ENCODE results near the gene CRYGS. TPM values are rescaled to one million over a fixed set of nuclear protein-coding genes. Genes with fewer than 3 reads are reported as not detected.

Gene CRYGS
- total and polyA plus RNA-seq, 4 donors = 2.5 to 24.8 (median 5.2) TPM

DNA sequence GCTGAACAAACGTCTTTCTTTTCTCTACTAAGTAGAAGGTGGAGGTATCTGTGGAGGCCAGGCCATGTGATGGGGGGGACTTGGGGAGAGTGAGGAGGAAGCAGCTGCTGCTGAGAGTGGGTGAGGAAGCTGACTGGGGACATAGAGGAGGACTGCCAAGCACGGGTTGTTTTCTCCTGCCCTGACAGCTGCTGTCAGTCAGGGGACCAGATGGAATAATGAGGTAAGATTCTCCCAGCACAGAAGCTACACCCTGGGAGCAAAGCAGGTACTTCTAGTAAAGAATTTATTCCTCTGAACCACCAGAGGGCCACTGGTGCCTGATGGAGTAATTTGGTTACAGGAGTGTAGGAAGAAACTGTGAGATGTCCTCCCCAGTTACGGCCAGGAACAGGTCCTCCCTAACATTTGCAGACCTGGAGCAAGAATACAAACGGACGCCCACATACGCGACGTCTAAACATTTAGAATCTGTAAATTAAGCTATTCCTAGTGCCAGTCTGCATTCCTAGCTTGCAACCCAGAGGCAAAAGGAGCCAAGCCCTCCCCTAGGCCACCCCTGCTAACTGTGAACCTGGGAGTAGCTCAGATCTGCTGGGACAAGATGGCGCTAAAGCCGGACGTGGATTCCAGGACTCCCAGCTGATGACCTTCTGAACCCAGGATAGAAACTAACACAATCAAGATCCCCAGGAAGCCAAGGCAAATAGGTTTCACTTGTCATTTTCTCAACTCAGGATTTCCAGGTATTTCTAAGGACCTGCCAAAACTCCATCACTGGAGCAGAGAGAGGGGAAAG lies 14.8 kb downstream of the CRYGS start:
- DNase-seq = no peak
- no peaks in the 10 kb centered on the region for H3K27me3 ChIP-seq (ENCODE audit: control insufficient read depth in 1 of 2, insufficient read depth in 2 of 2, low read length in 1 of 2)
- 84 to 87% methylated on average over 11 of the region's 11 CpGs for WGBS, 2 donors
- ATAC-seq (ENCODE audit: low FRiP score) = no peak
- no peaks in the 10 kb centered on the region for H3K4me1 ChIP-seq (ENCODE audit: control insufficient read depth in 1 of 2, insufficient read depth in 2 of 2, low read length in 2 of 2)
- H3K4me3 ChIP-seq (ENCODE audit: low read length in 2 of 2) = no peak overlapping the region
- H3K9me3 ChIP-seq (ENCODE audit: control insufficient read depth, low read length) = no peaks in the 10 kb centered on the region
- H3K36me3 ChIP-seq (ENCODE audit: control insufficient read depth in 1 of 2, insufficient read depth in 2 of 2, low read length in 1 of 2) = no peaks in the 10 kb centered on the region
- intact Hi-C loops (cut with DNase I) = no loop called here
- no peak overlapping the region for H3K27ac ChIP-seq (ENCODE audit: low read depth in 1 of 2, low read length in 2 of 2)

DNA sequence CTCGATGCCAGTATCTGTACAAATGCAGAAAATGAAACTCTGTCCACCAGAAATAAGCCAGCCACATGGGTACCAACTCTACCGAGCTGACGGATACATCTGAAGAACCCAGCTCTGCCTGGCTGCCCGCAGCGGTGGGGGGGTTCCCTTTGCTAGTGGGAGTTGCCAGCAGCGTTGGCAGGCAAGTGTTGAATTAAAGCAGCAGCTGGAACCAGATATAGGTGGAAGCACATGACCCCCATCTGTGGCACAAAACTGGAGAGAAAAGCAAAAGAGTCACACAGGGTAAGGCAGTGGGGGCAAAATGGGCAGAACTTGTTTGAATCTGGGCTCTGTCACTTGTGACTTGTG lies 17.9 kb downstream of the CRYGS start:
- no peaks in the 10 kb centered on the region for H3K9me3 ChIP-seq (ENCODE audit: control insufficient read depth, low read length)
- intact Hi-C loops (cut with DNase I) = no loop called here
- no peaks in the 10 kb centered on the region for H3K4me1 ChIP-seq (ENCODE audit: control insufficient read depth in 1 of 2, insufficient read depth in 2 of 2, low read length in 2 of 2)
- H3K4me3 ChIP-seq (ENCODE audit: low read length in 2 of 2) = no peak overlapping the region
- ATAC-seq (ENCODE audit: low FRiP score) (no peak), DNase-seq (no peak)
- 6 to 9% methylated on average over 6 of the region's 6 CpGs for WGBS, 2 donors
- H3K36me3 ChIP-seq (ENCODE audit: control insufficient read depth in 1 of 2, insufficient read depth in 2 of 2, low read length in 1 of 2) = no peaks in the 10 kb centered on the region
- H3K27ac ChIP-seq (ENCODE audit: low read depth in 1 of 2, low read length in 2 of 2) = no peak overlapping the region
- no peaks in the 10 kb centered on the region for H3K27me3 ChIP-seq (ENCODE audit: control insufficient read depth in 1 of 2, insufficient read depth in 2 of 2, low read length in 1 of 2)

DNA sequence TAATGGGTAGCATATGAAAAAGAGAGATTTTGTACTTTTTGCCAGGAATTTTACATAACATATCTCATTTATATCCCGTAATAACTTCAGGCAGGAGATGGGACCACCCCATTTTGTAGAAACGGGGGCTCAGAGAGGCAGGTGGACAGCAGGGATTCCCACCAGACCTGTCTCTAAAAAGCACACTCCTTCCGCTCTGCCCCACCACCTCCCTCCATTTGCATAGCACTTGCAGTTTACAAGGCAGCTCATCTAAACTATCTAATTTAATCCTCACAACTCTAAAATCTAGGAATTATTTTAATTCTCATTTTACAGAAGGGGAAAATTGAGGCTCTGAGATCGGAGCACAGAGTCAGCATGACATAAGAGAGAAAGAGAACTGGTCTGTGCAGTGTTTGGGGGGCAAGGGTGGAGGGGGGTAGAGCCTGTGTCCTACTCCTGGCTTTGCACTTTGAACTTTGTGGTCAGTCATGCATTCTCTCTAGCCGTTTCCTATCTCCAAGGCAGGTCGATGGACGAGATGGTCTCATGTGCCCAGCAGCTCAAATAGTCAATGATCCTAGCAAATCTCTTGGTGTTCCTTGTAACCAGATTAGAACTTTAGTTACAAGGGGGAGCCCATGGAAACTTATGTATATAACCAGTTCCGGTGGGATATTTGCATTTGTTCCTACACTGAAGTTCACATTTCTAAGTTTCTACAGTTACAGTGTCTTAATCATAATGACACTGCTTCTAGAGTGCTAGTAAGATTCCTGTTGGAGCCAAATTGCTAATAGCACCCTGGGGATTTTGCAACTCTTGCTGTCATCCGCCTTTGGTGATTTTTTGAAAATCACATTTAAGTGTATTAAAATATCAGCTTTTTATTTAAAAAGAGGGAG lies 18.6 kb downstream of the CRYGS start:
- no peaks in the 10 kb centered on the region for H3K27me3 ChIP-seq (ENCODE audit: control insufficient read depth in 1 of 2, insufficient read depth in 2 of 2, low read length in 1 of 2)
- H3K36me3 ChIP-seq (ENCODE audit: control insufficient read depth in 1 of 2, insufficient read depth in 2 of 2, low read length in 1 of 2) = no peaks in the 10 kb centered on the region
- 71 to 74% methylated on average over 9 of the region's 9 CpGs for WGBS, 2 donors
- H3K9me3 ChIP-seq (ENCODE audit: control insufficient read depth, low read length) = no peaks in the 10 kb centered on the region
- intact Hi-C loops (cut with DNase I) = no loop called here
- H3K4me1 ChIP-seq (ENCODE audit: control insufficient read depth in 1 of 2, insufficient read depth in 2 of 2, low read length in 2 of 2) = no peaks in the 10 kb centered on the region
- DNase-seq (no peak), ATAC-seq (ENCODE audit: low FRiP score) (no peak)
- no peak overlapping the region for H3K27ac ChIP-seq (ENCODE audit: low read depth in 1 of 2, low read length in 2 of 2)
- H3K4me3 ChIP-seq (ENCODE audit: low read length in 2 of 2) = no peak overlapping the region

DNA sequence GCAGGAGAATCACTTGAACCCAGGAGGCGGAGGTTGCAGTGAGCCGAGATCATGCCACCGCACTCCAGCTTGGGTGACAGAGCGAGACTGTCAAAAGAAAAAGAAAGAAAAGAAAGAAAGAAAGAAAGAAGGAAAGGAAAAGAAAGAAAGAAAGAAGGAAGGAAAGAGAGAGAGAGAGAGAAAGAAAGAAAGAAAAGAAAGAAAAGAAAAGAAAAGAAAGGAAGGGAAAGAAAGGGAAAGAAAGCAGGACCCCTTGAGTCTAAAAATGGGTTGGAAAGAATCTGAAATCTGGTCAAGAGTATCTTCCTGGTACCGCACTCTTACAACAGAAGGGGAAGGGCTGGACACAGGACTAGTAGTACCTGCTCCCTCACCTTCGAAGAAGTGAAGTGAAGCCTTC lies 19.6 kb downstream of the CRYGS start:
- intact Hi-C loops (cut with DNase I) = no loop called here
- Histone ChIP-seq H3K27ac (ENCODE audit: low read depth in 1 of 2, low read length in 2 of 2) (no peak overlapping the region), H3K9me3 (ENCODE audit: control insufficient read depth, low read length) (no peaks in the 10 kb centered on the region), H3K4me3 (ENCODE audit: low read length in 2 of 2) (no peak overlapping the region), H3K36me3 (ENCODE audit: control insufficient read depth in 1 of 2, insufficient read depth in 2 of 2, low read length in 1 of 2) (no peaks in the 10 kb centered on the region), H3K4me1 (ENCODE audit: control insufficient read depth in 1 of 2, insufficient read depth in 2 of 2, low read length in 2 of 2) (no peaks in the 10 kb centered on the region), H3K27me3 (ENCODE audit: control insufficient read depth in 1 of 2, insufficient read depth in 2 of 2, low read length in 1 of 2) (no peaks in the 10 kb centered on the region)
- DNase-seq (no peak), ATAC-seq (ENCODE audit: low FRiP score) (no peak)
- WGBS, 2 donors = 96 to 98% methylated on average over 6 of the region's 6 CpGs

DNA sequence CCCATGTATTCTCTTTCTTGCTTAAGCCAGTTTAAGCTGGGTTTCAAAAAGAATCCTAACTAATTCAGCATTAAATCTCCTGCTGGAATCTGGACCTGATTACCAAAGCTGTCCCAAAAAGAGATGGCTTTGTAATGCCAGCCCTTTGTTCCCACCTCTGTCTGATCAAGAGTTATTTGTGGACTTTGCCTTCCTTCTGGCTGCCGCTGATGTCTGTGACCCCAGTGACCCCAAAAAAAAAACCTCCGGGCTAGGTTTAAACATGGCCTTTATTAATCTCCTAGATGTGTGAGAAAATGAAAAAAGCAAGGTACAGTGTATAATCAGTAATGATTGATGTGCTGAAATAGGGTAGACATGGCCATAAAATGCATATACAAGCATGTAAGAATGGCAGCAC lies 20.7 kb downstream of the CRYGS start:
- Histone ChIP-seq H3K27me3 (ENCODE audit: control insufficient read depth in 1 of 2, insufficient read depth in 2 of 2, low read length in 1 of 2) (no peaks in the 10 kb centered on the region), H3K36me3 (ENCODE audit: control insufficient read depth in 1 of 2, insufficient read depth in 2 of 2, low read length in 1 of 2) (no peaks in the 10 kb centered on the region), H3K27ac (ENCODE audit: low read depth in 1 of 2, low read length in 2 of 2) (no peak overlapping the region), H3K9me3 (ENCODE audit: control insufficient read depth, low read length) (no peaks in the 10 kb centered on the region), H3K4me1 (ENCODE audit: control insufficient read depth in 1 of 2, insufficient read depth in 2 of 2, low read length in 2 of 2) (no peaks in the 10 kb centered on the region), H3K4me3 (ENCODE audit: low read length in 2 of 2) (no peak overlapping the region)
- ATAC-seq (ENCODE audit: low FRiP score) (no peak), DNase-seq (no peak)
- 25 to 33% methylated on average over 2 of the region's 2 CpGs for WGBS, 2 donors
- intact Hi-C loops (cut with DNase I) = no loop called here

DNA sequence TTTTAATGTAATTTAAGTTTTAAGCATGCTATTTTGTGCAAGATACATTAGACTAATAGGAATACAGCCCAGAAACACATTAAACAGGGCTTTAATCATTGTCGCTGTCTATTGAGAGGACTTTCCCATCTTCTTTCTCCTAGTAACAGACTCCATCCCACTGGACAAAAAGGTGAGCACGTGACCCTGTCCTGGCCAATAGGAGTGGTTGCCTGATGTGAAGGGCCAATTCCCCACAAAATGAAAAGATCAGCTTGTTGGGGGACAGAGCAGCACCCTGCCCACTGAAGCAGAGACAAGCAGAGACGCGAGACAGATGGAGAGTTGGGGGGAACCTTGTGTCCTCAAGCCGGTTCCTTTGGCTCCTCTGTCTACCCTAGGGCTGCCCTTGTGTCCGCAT lies 21.2 kb downstream of the CRYGS start:
- intact Hi-C loops (cut with DNase I) = no loop called here
- no peaks in the 10 kb centered on the region for H3K4me1 ChIP-seq (ENCODE audit: control insufficient read depth in 1 of 2, insufficient read depth in 2 of 2, low read length in 2 of 2)
- WGBS, 2 donors = 92 to 95% methylated on average over 6 of the region's 6 CpGs
- H3K27me3 ChIP-seq (ENCODE audit: control insufficient read depth in 1 of 2, insufficient read depth in 2 of 2, low read length in 1 of 2) = no peaks in the 10 kb centered on the region
- H3K27ac ChIP-seq (ENCODE audit: low read depth in 1 of 2, low read length in 2 of 2) = no peak overlapping the region
- ATAC-seq (ENCODE audit: low FRiP score) (no peak), DNase-seq (no peak)
- no peak overlapping the region for H3K4me3 ChIP-seq (ENCODE audit: low read length in 2 of 2)
- H3K36me3 ChIP-seq (ENCODE audit: control insufficient read depth in 1 of 2, insufficient read depth in 2 of 2, low read length in 1 of 2) = no peaks in the 10 kb centered on the region
- H3K9me3 ChIP-seq (ENCODE audit: control insufficient read depth, low read length) = no peaks in the 10 kb centered on the region

DNA sequence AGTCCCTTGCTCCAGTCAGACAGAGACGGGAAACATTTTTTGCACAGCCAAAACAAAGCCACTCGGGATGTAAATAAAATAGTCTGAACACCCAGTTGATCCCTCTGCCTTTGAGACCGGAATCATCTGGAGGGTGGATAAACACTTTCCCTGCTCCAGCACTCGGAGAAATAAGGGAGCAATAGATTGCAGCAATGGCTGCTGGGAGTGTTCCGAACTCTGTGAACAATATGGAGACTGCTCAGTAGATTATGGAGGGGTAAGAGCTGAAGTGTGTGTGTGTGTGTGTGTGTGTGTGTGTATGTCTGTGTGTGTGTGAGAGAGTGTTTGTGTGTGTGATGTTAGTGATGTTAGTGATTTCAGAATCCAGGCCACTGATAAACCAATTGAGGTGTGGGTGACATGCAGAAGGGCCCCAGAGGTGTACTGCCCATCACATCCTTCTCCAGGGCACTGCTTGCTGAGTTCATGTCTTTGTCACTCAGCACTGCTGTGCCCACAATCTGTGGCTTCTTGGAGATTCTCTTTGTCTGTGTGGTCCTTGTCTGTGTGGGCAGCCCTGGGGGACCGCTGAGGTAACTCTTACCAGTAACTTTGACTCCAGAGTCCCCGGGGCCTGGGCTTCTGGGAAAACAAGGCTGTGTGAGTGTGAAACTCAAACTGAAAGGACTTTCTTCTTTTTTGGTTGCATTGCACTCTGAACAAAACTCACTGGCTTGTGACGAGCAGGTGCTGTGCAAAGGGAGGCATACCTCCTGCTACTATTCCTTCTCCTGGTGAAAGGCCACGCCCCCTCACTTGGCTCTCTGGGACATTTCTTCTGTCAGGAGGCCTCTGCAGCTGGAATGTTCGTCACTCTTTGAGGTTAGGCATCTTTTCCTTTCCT lies 23.0 kb downstream of the CRYGS start:
- Histone ChIP-seq H3K4me1 (ENCODE audit: control insufficient read depth in 1 of 2, insufficient read depth in 2 of 2, low read length in 2 of 2) (no peaks in the 10 kb centered on the region), H3K9me3 (ENCODE audit: control insufficient read depth, low read length) (peaks cover 3% of the 10 kb centered on the region), H3K4me3 (ENCODE audit: low read length in 2 of 2) (no peak overlapping the region), H3K36me3 (ENCODE audit: control insufficient read depth in 1 of 2, insufficient read depth in 2 of 2, low read length in 1 of 2) (no peaks in the 10 kb centered on the region), H3K27me3 (ENCODE audit: control insufficient read depth in 1 of 2, insufficient read depth in 2 of 2, low read length in 1 of 2) (no peaks in the 10 kb centered on the region), H3K27ac (ENCODE audit: low read depth in 1 of 2, low read length in 2 of 2) (no peak overlapping the region)
- intact Hi-C loops (cut with DNase I) = no loop called here
- DNase-seq = no peak
- no peak for ATAC-seq (ENCODE audit: low FRiP score)
- WGBS, 2 donors = 79 to 80% methylated on average over 10 of the region's 10 CpGs

DNA sequence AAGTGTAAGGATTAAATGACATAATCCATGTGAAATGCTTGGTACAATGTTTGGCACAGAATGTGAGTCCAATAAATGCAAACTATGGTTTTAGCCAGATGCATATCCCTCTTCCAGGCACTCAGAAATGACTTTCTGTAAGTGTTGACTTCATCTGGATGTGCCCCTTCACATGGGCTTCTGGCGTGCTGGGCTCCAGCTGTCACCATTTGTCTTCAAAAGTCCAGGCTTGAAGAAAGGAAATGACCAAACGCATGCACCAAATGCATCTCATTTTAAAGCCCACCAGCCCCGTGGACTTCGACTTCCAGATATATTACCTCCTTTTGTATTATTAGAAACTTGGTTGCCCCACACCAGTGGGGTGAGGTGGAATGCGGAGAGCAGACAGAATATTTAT lies 23.7 kb downstream of the CRYGS start:
- Histone ChIP-seq H3K27ac (ENCODE audit: low read depth in 1 of 2, low read length in 2 of 2) (no peak overlapping the region), H3K4me1 (ENCODE audit: control insufficient read depth in 1 of 2, insufficient read depth in 2 of 2, low read length in 2 of 2) (no peaks in the 10 kb centered on the region), H3K4me3 (ENCODE audit: low read length in 2 of 2) (no peak overlapping the region), H3K36me3 (ENCODE audit: control insufficient read depth in 1 of 2, insufficient read depth in 2 of 2, low read length in 1 of 2) (no peaks in the 10 kb centered on the region), H3K27me3 (ENCODE audit: control insufficient read depth in 1 of 2, insufficient read depth in 2 of 2, low read length in 1 of 2) (no peaks in the 10 kb centered on the region), H3K9me3 (ENCODE audit: control insufficient read depth, low read length) (peaks cover 3% of the 10 kb centered on the region)
- DNase-seq (no peak), ATAC-seq (ENCODE audit: low FRiP score) (no peak)
- intact Hi-C loops (cut with DNase I) = no loop called here
- 36 to 48% methylated on average over 5 of the region's 5 CpGs for WGBS, 2 donors
